Measurements from ENCODE around the gene EBNA1BP2. TPM values are rescaled to one million over a fixed set of nuclear protein-coding genes. Genes with fewer than 3 reads are reported as not detected.

EBNA1BP2 gene
- total and polyA plus RNA-seq, 2 donors (not counting 3 experiments of a cell fraction or from before 2014, with no cell fraction given): 47.8 to 104 TPM

DNA sequence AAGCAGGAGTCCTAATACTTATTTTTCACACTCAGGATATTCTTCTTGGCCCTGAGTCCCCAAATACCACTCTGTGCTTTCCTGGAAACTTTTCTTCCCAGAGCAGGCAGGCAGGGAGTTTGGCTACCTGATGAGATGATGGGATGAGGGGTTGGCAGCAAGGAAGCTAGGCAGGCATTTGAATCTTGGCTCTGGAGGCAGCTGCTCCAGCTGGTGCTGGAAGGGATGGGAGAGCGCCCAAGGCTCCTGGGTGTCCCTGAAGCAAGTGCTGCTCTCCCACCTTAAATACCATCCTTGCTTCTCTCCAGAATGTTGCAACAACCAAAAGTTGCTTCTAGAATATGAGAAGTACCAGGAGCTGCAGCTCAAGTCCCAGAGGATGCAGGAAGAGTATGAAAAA lies 49.7 kb upstream of the EBNA1BP2 start:
- Histone ChIP-seq H3K9me3 (replicated peaks; ENCODE audit: control insufficient read depth, insufficient read depth, low read length) (no peaks in the 10 kb centered on the region), H3K79me2 (ENCODE audit: control insufficient read depth, insufficient read depth, low read length) (no peaks in the 10 kb centered on the region), H3K4me1 (ENCODE audit: control insufficient read depth, extremely low read depth, insufficient read depth, low read length) (peaks cover under 1% of the 10 kb centered on the region), H3K9me1 (replicated peaks; ENCODE audit: control insufficient read depth, extremely low read depth, insufficient read depth, low read length) (no peaks in the 10 kb centered on the region), H3K4me2 (ENCODE audit: insufficient read depth, low read length) (no peak overlapping the region), H4K20me1 (replicated peaks; ENCODE audit: control insufficient read depth, extremely low read depth, insufficient read depth, low read length) (no peaks in the 10 kb centered on the region), H3K27me3 (ENCODE audit: control insufficient read depth in 2 of 2, insufficient read depth in 2 of 2, low read length in 2 of 2) (no peaks in the 10 kb centered on the region), H3K9ac (replicated peaks; ENCODE audit: extremely low read depth, insufficient read depth, low read length) (no peak overlapping the region), H3K36me3 (ENCODE audit: control insufficient read depth in 2 of 2, extremely low read depth in 1 of 2, insufficient read depth in 2 of 2, low read length in 2 of 2) (no peaks in the 10 kb centered on the region), H3K4me3 (replicated peaks in 1 of 3; ENCODE audit: insufficient read depth in 1 of 3, low read depth in 1 of 3, low read length in 3 of 3) (no peak overlapping the region), H3K27ac (ENCODE audit: insufficient read depth, low read depth, low read length) (no peak overlapping the region), H2AFZ (ENCODE audit: low read depth, low read length) (no peak overlapping the region)
- intact Hi-C loops (cut with micrococcal nuclease) (no loop called here), dilution Hi-C loops (cut with MboI; ENCODE audit: extremely low pct_ligation_motif_present, low sequenced_read_pairs) (no loop called here)
- no peak for FAIRE-seq
- no peak for TF ChIP-seq EZH2 (IDR thresholded peaks at IDR 0.05; ENCODE audit: borderline replicate concordance, low read depth, low read length, severe bottlenecking)
- TF ChIP-seq, protein P1, sequence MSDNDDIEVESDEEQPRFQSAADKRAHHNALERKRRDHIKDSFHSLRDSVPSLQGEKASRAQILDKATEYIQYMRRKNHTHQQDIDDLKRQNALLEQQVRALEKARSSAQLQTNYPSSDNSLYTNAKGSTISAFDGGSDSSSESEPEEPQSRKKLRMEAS (IDR thresholded peaks at IDR 0.05; ENCODE audit: insufficient read depth, insufficient read length): no peak
- TF ChIP-seq POLR2A (IDR thresholded peaks at IDR 0.05; ENCODE audit: low read depth, low read length): no peak
- TF ChIP-seq GATA2 (IDR thresholded peaks at IDR 0.05; ENCODE audit: insufficient read depth, insufficient read length, low read depth, low read length): no peak
- TF ChIP-seq CTCF (IDR thresholded peaks at IDR 0.05; ENCODE audit: extremely low read depth in 1 of 2, insufficient read depth in 1 of 2, low read depth in 1 of 2, low read length in 2 of 2): no peak
- no peak for TF ChIP-seq JUN (IDR thresholded peaks at IDR 0.05; ENCODE audit: borderline replicate concordance, insufficient read depth, insufficient read length, low read depth)
- no peak for TF ChIP-seq FOS (IDR thresholded peaks at IDR 0.05; ENCODE audit: borderline replicate concordance, insufficient read depth, low read length)
- TF ChIP-seq MYC (IDR thresholded peaks at IDR 0.05; ENCODE audit: low read depth, low read length): no peak
- no peak for TF ChIP-seq POLR2AphosphoS5 (IDR thresholded peaks at IDR 0.05; ENCODE audit: insufficient read depth, low read depth, low read length)
- no TSS peak for BruUV-seq (replicated peaks)
- POLR2A ChIA-PET: no interaction called here
- CTCF ChIA-PET: interaction anchor here (0.6 kb wide), 1 partner anchor 82 kb away, joined by 4 read pairs; no protein-coding TSS in a partner anchor
- no peak for DNase-seq (ENCODE audit: low read depth, low spot score)
